Measurements from ENCODE around the gene NUF2.
"Not testable (repeated sequence)": the region's sequence is repeated elsewhere in the genome, so short reads cannot be mapped to it uniquely, and the experiment has no call there.

Gene NUF2

GRCh38 chr1:163321311-163322305 is at the start of gene NUF2:
Gene NUF2 (plus strand): TSS chr1:163321954. CDS start chr1:163326052, 4,098 bp downstream.
- peak; percentile 99 for DNase-seq

- no peak for DNase-seq
Measured at GRCh38 chr1:163273766-163274441, 47.9 kb upstream of the NUF2 start.

GRCh38 chr1:163275222-163275621 is 46.5 kb upstream of the NUF2 start:
- DNase-seq = no peak

- no peak for DNase-seq
Measured at GRCh38 chr1:163278602-163279001, 43.2 kb upstream of the NUF2 start.

- DNase-seq = not testable (repeated sequence)
Measured at GRCh38 chr1:163284867-163285266, 36.9 kb upstream of the NUF2 start.

DNA sequence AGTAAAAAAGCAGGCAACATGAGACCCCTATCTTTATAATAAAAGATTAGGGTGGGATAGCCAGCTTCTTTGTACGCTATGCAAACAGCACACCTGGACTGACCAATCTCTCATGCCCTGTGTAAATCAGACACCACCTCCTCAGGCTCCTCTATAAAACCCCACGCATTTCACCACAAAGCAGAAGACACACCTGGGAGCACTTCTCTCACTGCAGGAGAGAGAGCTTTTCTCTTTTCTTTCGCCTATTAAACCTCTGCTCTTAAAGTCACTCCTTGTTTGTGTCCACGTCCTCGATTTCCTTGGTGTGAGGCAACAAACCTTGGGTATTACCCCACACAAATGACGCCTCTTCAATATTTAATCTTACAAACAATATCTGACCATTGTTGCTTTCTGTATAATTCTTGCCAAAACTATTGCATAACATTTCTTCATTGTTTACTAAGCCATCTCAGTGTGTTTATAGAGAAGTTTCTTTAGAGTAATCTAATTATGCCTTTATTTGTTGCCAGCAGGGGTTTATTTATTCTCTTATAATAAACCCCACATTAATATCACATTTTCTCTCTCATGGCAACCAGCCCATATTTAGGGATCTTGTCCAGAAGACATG is 31.6 kb upstream of the NUF2 start:
- no peak for DNase-seq

DNA sequence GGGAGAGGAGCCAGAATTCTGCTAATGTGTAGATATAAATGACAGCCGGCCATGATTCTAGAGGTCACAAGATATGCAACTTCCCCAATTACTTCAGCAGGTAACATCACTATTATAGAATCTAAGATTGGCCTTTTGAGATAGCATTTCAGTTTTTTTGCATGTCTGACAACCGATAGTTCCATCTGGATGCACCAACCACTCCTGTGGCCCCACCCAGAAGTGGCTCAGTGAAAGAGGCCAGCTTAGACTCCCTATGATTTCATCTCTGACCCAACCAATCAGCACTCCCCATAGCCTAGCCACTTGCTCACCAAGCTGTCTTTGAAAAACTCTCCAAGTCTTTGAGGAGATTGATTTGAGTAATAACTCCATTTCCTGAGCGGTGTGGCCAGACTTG is 30.3 kb upstream of the NUF2 start:
- no peak for DNase-seq

DNA sequence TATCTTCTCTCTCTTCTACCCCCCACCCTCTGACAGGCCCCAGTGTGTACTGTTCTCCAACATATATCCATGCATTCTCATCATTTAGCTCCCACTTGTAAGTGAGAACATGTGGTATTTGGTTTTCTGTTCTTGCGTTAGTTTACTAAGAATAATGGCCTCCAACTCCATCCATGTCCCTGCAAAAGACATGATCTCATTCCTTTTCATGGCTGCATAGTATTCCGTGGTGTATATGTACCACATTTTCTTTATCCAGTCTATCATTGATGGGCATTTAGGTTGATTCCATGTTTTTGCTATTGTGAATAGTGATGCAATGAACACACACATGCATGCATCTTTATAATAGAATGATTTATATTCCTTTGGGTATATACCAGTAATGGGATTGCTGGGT is 29.6 kb upstream of the NUF2 start:
- not testable (repeated sequence) for DNase-seq

GRCh38 chr1:163293497-163293896 is 28.3 kb upstream of the NUF2 start:
- not testable (repeated sequence) for DNase-seq

DNA sequence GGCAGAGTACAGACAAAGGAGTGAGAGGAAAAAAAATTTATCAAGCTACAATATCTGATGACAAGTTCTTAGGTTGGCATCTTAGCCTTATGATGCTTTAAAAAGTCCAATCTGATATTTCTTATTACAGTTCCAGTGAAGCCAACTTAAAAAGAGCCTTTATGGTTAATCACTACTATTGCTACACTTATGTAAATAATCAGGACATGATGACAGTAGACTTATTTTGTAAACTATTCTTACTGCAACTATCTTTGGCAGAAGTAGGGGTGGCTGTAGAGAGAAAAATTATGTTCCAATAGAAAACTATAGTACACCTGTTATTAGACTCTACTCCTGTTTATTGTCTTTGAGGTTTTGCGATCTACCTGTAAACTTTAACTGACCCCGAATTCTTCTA is 25.8 kb upstream of the NUF2 start:
- DNase-seq = no peak

- DNase-seq = no peak
Measured at GRCh38 chr1:163296504-163297263, 25.1 kb upstream of the NUF2 start.

- DNase-seq = no peak
Measured at GRCh38 chr1:163298365-163298764, 23.4 kb upstream of the NUF2 start.

GRCh38 chr1:163300568-163300967 is 21.2 kb upstream of the NUF2 start:
- no peak for DNase-seq

DNA sequence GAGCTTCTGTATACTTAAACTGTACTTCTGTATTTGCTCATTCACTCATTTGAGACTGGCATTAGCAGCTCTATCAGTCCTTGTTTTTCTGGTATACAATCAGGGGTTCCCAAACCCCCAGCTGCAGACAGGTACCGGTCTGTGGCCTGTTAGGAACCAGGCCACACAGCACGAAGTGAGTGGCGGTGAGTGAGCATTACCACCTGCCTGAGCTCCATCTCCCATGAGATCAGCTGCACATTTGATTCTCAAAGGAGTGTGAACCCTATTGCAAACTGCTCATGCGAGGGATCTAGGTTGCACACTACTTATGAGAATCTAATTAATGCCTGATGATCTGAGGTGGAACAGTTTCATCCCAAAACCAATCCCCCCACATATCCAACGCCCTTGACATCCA is 18.2 kb upstream of the NUF2 start:
- DNase-seq = no peak

DNA sequence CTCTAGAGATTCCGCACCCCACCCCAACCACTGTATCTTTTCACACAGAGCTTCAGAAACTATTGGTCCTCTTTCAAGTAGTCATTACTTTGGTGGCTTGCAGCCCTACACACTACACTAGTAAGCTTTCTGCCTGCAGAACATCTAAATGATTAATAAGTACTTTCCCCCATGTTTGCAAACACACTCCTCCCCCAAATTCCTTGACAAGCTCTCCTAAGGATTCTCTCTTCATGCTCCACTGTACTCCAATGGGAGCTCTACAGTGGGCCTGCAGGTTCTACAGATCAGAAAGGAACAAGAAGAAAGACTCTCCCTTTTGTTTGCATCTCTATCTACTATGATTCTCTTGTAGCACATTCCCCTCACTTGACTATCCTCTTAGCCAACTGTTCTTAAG is 16.3 kb upstream of the NUF2 start:
- no peak for DNase-seq

GRCh38 chr1:163307479-163308171 is 14.1 kb upstream of the NUF2 start:
- DNase-seq = no peak

DNA sequence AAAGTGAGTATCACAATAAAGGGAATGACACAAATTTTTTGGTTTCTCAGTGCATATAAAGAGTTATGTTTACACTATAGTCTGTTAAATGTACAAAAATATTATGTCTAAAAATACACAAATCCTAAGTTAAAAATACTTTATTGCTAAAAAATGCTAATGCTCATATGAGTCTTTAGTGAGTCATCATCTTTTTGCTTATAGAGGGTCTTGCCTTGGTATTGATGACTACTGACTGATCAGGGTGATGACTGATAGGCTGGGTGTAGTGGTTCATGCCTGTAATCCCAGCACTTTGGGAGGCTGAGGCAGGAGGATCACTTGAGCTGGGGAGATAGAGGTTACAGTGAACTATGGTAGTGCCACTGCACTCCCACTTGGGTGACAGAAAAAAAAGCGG is 12.9 kb upstream of the NUF2 start:
- DNase-seq = no peak

DNA sequence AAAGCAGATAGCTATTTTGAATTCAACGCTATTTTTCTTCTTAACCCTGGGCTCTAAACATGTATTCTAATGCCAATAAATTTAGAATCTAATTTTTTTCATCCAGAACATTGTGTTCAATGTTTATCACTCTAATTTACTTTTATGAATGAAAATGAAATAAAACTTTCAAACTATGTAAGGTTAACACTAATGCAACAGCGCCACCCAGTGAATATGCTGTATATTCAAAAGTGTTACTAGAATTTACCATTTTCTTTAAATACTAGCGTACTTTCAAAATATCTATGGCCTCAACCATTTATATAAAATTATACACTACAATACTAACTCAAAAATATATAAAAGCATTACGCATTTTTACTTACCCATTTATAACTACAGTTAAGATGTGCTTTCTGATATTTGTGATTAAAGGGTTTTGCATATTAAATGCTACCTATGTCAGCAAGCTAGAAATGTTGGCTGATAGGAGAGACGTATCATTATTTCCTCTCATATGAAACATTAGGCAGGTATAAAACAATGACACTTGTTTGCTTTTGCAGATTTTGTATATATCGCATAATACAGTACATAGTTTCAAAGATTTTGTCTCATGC is 5.9 kb upstream of the NUF2 start:
- DNase-seq = peak; percentile 21 to 33

DNA sequence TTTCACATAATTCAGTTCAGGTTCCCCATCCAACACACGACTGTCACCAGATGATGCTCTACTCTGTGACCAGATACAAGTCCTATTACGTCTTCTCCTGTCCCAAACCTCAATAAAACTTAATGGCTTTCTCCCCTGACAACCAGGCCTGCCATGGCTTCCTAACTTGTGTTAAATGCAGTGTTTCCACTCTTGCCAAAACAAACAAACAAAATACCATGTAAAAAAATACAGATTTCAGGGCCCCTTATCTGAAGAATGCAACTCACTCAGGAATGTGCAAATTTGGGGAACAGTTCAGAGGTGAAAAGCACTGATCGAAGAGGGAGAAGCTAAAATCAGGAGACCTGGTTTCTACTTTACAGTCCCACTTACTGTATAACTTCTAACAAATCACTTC is 863 bp upstream of the NUF2 start:
- no peak for DNase-seq

GRCh38 chr1:163323339-163323738 is 1.6 kb downstream of the NUF2 start:
- DNase-seq = not testable (repeated sequence)

GRCh38 chr1:163331116-163331515 is 9.4 kb downstream of the NUF2 start:
- DNase-seq = no peak

GRCh38 chr1:163335216-163335615 is 13.5 kb downstream of the NUF2 start:
- no peak for DNase-seq
